HG03025 (cell line): ENCODE results near the gene KCNJ10.
A peak's percentile ranks its signal among the peaks of the same experiment; 100 is the strongest.
"Not testable (repeated sequence)": the region's sequence is repeated elsewhere in the genome, so short reads cannot be mapped to it uniquely, and the experiment has no call there.

Experiments
- ATAC-seq: cut with Tn5 transposase; IDR thresholded peaks from one replicate; pipeline ENCODE4 v1.9.1; 2021; ENCODE audit warnings: mild to moderate bottlenecking, moderate library complexity; ENCODE audit not compliant: unreplicated experiment, low FRiP score

Gene KCNJ10

GRCh38 chr1:160063176-160063575 lies 6.8 kb downstream of the KCNJ10 start:
- no peak for ATAC-seq

- no peak for ATAC-seq
Observed at GRCh38 chr1:160062230-160062532, 7.8 kb downstream of the KCNJ10 start.

GRCh38 chr1:160061369-160062229 lies 8.4 kb downstream of the KCNJ10 start:
- no peak for ATAC-seq

- ATAC-seq, result no peak
Observed at GRCh38 chr1:160058087-160058486, 11.9 kb downstream of the KCNJ10 start.

- ATAC-seq, result no peak
Observed at GRCh38 chr1:160056648-160057169, 13.3 kb downstream of the KCNJ10 start.

- ATAC-seq, result no peak
Observed at GRCh38 chr1:160053548-160054365, 16.2 kb downstream of the KCNJ10 start.

GRCh38 chr1:160052936-160053335 lies 17.0 kb downstream of the KCNJ10 start:
- no peak for ATAC-seq

- ATAC-seq, result no peak
Observed at GRCh38 chr1:160050619-160051018, 19.3 kb downstream of the KCNJ10 start.

GRCh38 chr1:160050182-160050581 lies 19.8 kb downstream of the KCNJ10 start:
- ATAC-seq, result not testable (repeated sequence)

- no peak for ATAC-seq
Observed at GRCh38 chr1:160049101-160049500, 20.9 kb downstream of the KCNJ10 start.

GRCh38 chr1:160048335-160048734 lies 21.6 kb downstream of the KCNJ10 start:
- no peak for ATAC-seq

GRCh38 chr1:160047111-160047991 lies 22.6 kb downstream of the KCNJ10 start:
- no peak for ATAC-seq

- no peak for ATAC-seq
Observed at GRCh38 chr1:160046494-160047110, 23.4 kb downstream of the KCNJ10 start.

- ATAC-seq, result no peak
Observed at GRCh38 chr1:160045653-160046052, 24.3 kb downstream of the KCNJ10 start.

- ATAC-seq, result no peak
Observed at GRCh38 chr1:160043543-160043942, 26.4 kb downstream of the KCNJ10 start.

- ATAC-seq, result no peak
Observed at GRCh38 chr1:160040476-160040875, 29.5 kb downstream of the KCNJ10 start.

GRCh38 chr1:160032165-160032820 lies 37.7 kb downstream of the KCNJ10 start:
- ATAC-seq, result peak; percentile 2

- peak; percentile 97 for ATAC-seq
Observed at GRCh38 chr1:160031365-160032164, 38.4 kb downstream of the KCNJ10 start, which contains the start of gene PIGM. Gene PIGM, minus strand, starts transcription at chr1:160031990. Its CDS starts 251 bp downstream, at chr1:160031739.
